Uterus (tissue), 4 donors: ENCODE measurements around the gene REEP5. TPM values are rescaled to one million over a fixed set of nuclear protein-coding genes. Genes with fewer than 3 reads are reported as not detected.
"Not testable (repeated sequence)": the region's sequence is repeated elsewhere in the genome, so short reads cannot be mapped to it uniquely, and the experiment has no call there.

Experiments
- DNase-seq, 2 donors: peaks; one replicate each; pipeline ENCODE4 v3.0.0-alpha.2; 2019 to 2020
- H3K27ac ChIP-seq, 2 donors: fragments of 200-600 bp; sonication (generic); 1 replicate in 1 of 2; 2 replicates in 1 of 2; pipeline ENCODE4 v1.5.1; 2016 to 2018
- H3K27me3 ChIP-seq, 2 donors: fragments of 200-600 bp; sonication (generic); one replicate each; pipeline ENCODE4 v1.5.1; 2018 to 2019; ENCODE audit warnings: control low read depth in 1 of 2
- H3K36me3 ChIP-seq, 2 donors: fragments of 200-600 bp; sonication (generic); one replicate each; pipeline ENCODE4 v1.5.1; 2019; ENCODE audit warnings: control low read depth in 1 of 2
- H3K4me1 ChIP-seq, 2 donors: fragments of 200-600 bp; sonication (generic); one replicate each; pipeline ENCODE4 v1.5.1; 2018 to 2019; ENCODE audit warnings: control low read depth in 1 of 2
- H3K4me3 ChIP-seq, 2 donors: fragments of 200-600 bp; sonication (generic); 1 replicate in 1 of 2; 2 replicates in 1 of 2; pipeline ENCODE4 v1.5.1; 2018 to 2019; ENCODE audit warnings: mild to moderate bottlenecking in 1 of 2
- H3K9me3 ChIP-seq, 2 donors: fragments of 200-600 bp; sonication (generic); one replicate each; pipeline ENCODE4 v1.5.1; 2019; ENCODE audit warnings: control low read depth in 1 of 2
- POLR2A ChIP-seq, 2 donors: fragments of 450-650 bp; IDR thresholded peaks; one replicate each; pipeline ENCODE4 v1.6.1; 2016; ENCODE audit warnings: antibody characterized with exemption in 2 of 2, mild to moderate bottlenecking in 1 of 2, moderate library complexity in 1 of 2
- intact Hi-C: fragments of 100-400 bp; cut with DNase I; formaldehyde crosslinking; loops from one replicate; pipeline ENCODE4 v1.15.1; 2023; ENCODE audit warnings: low total_unique reads
- total RNA-seq, 4 donors: library from RNA; depleted of rRNA in 3 of 4; stranded (reverse); fragments of >200 nt in 3 of 4; gene quantifications; one replicate each; pipeline versions ENCODE4 v1.1.0 to v1.2.4, GENCODE V29; 2014 to 2023
- TF ChIP-seq, protein P1 (sequence below), 4 experiments: fragments of 200-600 bp in 2 of 4; fragments of 450-650 bp in 2 of 4; sonication (generic) in 2 of 4; IDR thresholded peaks; one replicate each; pipeline ENCODE4 v1.5.1; 2016 to 2019; ENCODE audit warnings: antibody characterized with exemption in 4 of 4, mild to moderate bottlenecking in 2 of 4, moderate library complexity in 1 of 4
- donor health status: DM: yes; HTN: yes; CAD: no.

Gene REEP5
- total RNA-seq, 4 donors from 2014 or later: 35.6 to 77.1 (median 56.2) TPM

- intact Hi-C loops: no loop called here
- Histone ChIP-seq H3K36me3 (no peaks in the 10 kb centered on the region), H3K9me3 (no peaks in the 10 kb centered on the region), H3K27ac (no peak overlapping the region), H3K4me3 (no peak overlapping the region), H3K4me1 (peaks cover 0 to 4% of the 10 kb centered on the region in 2 donors), H3K27me3 (no peaks in the 10 kb centered on the region)
- TF ChIP-seq, protein P1, sequence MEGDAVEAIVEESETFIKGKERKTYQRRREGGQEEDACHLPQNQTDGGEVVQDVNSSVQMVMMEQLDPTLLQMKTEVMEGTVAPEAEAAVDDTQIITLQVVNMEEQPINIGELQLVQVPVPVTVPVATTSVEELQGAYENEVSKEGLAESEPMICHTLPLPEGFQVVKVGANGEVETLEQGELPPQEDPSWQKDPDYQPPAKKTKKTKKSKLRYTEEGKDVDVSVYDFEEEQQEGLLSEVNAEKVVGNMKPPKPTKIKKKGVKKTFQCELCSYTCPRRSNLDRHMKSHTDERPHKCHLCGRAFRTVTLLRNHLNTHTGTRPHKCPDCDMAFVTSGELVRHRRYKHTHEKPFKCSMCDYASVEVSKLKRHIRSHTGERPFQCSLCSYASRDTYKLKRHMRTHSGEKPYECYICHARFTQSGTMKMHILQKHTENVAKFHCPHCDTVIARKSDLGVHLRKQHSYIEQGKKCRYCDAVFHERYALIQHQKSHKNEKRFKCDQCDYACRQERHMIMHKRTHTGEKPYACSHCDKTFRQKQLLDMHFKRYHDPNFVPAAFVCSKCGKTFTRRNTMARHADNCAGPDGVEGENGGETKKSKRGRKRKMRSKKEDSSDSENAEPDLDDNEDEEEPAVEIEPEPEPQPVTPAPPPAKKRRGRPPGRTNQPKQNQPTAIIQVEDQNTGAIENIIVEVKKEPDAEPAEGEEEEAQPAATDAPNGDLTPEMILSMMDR (IDR thresholded peaks at IDR 0.05): no peak
- no peak for TF ChIP-seq POLR2A (IDR thresholded peaks at IDR 0.05)
- no peak for DNase-seq
Observed at GRCh38 chr5:112906637-112907036, 15.4 kb downstream of the REEP5 start.

- H3K27me3 ChIP-seq, H3K9me3 ChIP-seq, H3K4me3 ChIP-seq, H3K4me1 ChIP-seq, H3K36me3 ChIP-seq, DNase-seq, intact Hi-C loops, H3K27ac ChIP-seq: not testable (repeated sequence)
Observed at GRCh38 chr5:112904996-112905395, 17.0 kb downstream of the REEP5 start.

DNA sequence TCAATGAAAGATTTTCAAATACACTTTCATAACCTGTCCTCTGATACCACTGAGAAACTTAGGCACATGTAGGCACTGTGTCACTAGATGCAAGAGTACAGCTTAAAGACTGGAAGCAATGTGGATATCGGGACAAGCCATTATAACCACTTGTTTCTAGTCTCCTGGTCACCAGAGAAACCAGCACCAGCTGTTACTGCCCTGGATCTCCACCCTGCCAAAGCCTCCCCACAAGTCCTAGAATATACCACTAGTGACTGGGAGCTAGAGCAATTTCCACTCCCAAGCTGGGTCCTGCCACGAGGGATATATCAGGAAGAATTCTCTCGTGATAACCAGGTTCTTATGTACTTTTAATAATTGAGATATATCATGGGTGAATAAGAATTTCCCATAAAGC lies 19.5 kb downstream of the REEP5 start:
- H3K27ac ChIP-seq: no peak overlapping the region
- no peaks in the 10 kb centered on the region for H3K27me3 ChIP-seq
- H3K9me3 ChIP-seq: no peaks in the 10 kb centered on the region
- H3K36me3 ChIP-seq: no peaks in the 10 kb centered on the region
- no peak overlapping the region for H3K4me3 ChIP-seq
- DNase-seq: no peak
- intact Hi-C loops: no loop called here
- TF ChIP-seq, protein P1 (IDR thresholded peaks at IDR 0.05): no peak
- TF ChIP-seq POLR2A (IDR thresholded peaks at IDR 0.05): no peak
- no peaks in the 10 kb centered on the region for H3K4me1 ChIP-seq

DNA sequence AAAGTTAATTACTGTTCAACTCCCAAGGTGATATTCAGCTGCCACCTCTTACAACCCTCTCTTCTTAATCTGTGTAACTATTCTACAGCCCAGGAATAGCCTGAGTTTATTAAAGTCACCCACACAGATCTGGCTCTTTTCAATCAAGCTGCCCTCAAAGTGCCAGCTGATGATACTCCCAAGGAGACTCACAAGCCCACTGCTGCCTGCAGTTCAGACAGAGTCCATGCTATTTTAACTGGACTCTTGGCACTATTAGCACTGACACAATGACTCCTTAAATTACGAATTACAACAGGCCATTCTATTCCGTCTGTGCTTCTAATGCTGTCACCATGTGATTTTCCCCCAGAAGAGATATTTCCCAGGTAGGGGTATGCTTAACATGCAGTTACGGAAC lies 26.3 kb downstream of the REEP5 start:
- no peak for DNase-seq
- H3K4me3 ChIP-seq: no peak overlapping the region
- no peaks in the 10 kb centered on the region for H3K9me3 ChIP-seq
- no peaks in the 10 kb centered on the region for H3K4me1 ChIP-seq
- H3K27me3 ChIP-seq: no peaks in the 10 kb centered on the region
- no peaks in the 10 kb centered on the region for H3K36me3 ChIP-seq
- TF ChIP-seq POLR2A (IDR thresholded peaks at IDR 0.05): no peak
- TF ChIP-seq, protein P1 (IDR thresholded peaks at IDR 0.05): no peak
- H3K27ac ChIP-seq: no peak overlapping the region
- intact Hi-C loops: no loop called here

GRCh38 chr5:112892776-112893175 lies 29.3 kb downstream of the REEP5 start:
- Histone ChIP-seq H3K36me3 (no peaks in the 10 kb centered on the region), H3K4me1 (no peaks in the 10 kb centered on the region), H3K27me3 (no peaks in the 10 kb centered on the region), H3K27ac (no peak overlapping the region), H3K4me3 (no peak overlapping the region), H3K9me3 (no peaks in the 10 kb centered on the region)
- intact Hi-C loops: no loop called here
- DNase-seq: no peak
- TF ChIP-seq, protein P1 (IDR thresholded peaks at IDR 0.05): no peak
- no peak for TF ChIP-seq POLR2A (IDR thresholded peaks at IDR 0.05)

GRCh38 chr5:112892066-112892465 lies 30.0 kb downstream of the REEP5 start:
- H3K9me3 ChIP-seq, intact Hi-C loops, DNase-seq, H3K36me3 ChIP-seq, H3K27me3 ChIP-seq, H3K4me3 ChIP-seq, H3K4me1 ChIP-seq, H3K27ac ChIP-seq: not testable (repeated sequence)
